Osteocyte (in vitro differentiated cells): ENCODE data around the gene ZNF879. TPM values are rescaled to one million over a fixed set of nuclear protein-coding genes. Genes with fewer than 3 reads are reported as not detected.

Source experiments
- DNase-seq: peaks from one replicate; pipeline ENCODE4 v3.0.0; 2021; ENCODE audit warnings: mixed read lengths; ENCODE audit not compliant: unreplicated experiment; ENCODE audit errors: extremely low spot score
- H3K27ac Mint-ChIP-seq: one replicate; pipeline ENCODE4 v1.8.0; 2021; ENCODE audit warnings: mild to moderate bottlenecking, mixed read lengths; ENCODE audit not compliant: unreplicated experiment
- H3K27me3 Mint-ChIP-seq: one replicate; pipeline ENCODE4 v1.8.0; 2021; ENCODE audit warnings: mixed read lengths; ENCODE audit not compliant: unreplicated experiment
- H3K36me3 Mint-ChIP-seq: one replicate; pipeline ENCODE4 v1.8.0; 2021; ENCODE audit warnings: mixed read lengths; ENCODE audit not compliant: unreplicated experiment
- H3K4me1 Mint-ChIP-seq: one replicate; pipeline ENCODE4 v1.8.0; 2021; ENCODE audit warnings: mixed read lengths; ENCODE audit not compliant: unreplicated experiment
- H3K4me3 Mint-ChIP-seq: one replicate; pipeline ENCODE4 v1.8.0; 2021; ENCODE audit warnings: mild to moderate bottlenecking, moderate library complexity, mixed read lengths; ENCODE audit not compliant: unreplicated experiment
- H3K9me3 Mint-ChIP-seq: one replicate; pipeline ENCODE4 v1.8.0; 2021; ENCODE audit warnings: mixed read lengths; ENCODE audit not compliant: unreplicated experiment
- CTCF ChIP-seq: fragments of 200-600 bp; sonication (generic); IDR thresholded peaks from 2 replicates; pipeline ENCODE4 v1.5.0; 2021; ENCODE audit warnings: antibody characterized with exemption, mild to moderate bottlenecking, moderate library complexity
- total RNA-seq: library from RNA; stranded (reverse); gene quantifications from 2 replicates; pipeline ENCODE4 v1.2.1, GENCODE V29; 2021

ZNF879 gene
- total RNA-seq, 1 donor from 2014 or later, result 4.2 TPM

GRCh38 chr5:178998441-178998840 lies 25.2 kb upstream of the ZNF879 start:
- no peak for DNase-seq
- no peaks in the 10 kb centered on the region for H3K36me3 Mint-ChIP-seq
- peaks cover 23% of the 10 kb centered on the region for H3K9me3 Mint-ChIP-seq
- TF ChIP-seq CTCF, result no peak
- no peak overlapping the region for H3K4me3 Mint-ChIP-seq
- H3K27me3 Mint-ChIP-seq, result peaks cover 3% of the 10 kb centered on the region
- no peak overlapping the region for H3K27ac Mint-ChIP-seq
- no peaks in the 10 kb centered on the region for H3K4me1 Mint-ChIP-seq

GRCh38 chr5:179006564-179006963 lies 17.0 kb upstream of the ZNF879 start:
- H3K27me3 Mint-ChIP-seq, result no peaks in the 10 kb centered on the region
- DNase-seq, result no peak
- no peak for TF ChIP-seq CTCF
- H3K4me3 Mint-ChIP-seq, result no peak overlapping the region
- H3K9me3 Mint-ChIP-seq, result peaks cover 50% of the 10 kb centered on the region
- H3K36me3 Mint-ChIP-seq, result no peaks in the 10 kb centered on the region
- H3K4me1 Mint-ChIP-seq, result no peaks in the 10 kb centered on the region
- H3K27ac Mint-ChIP-seq, result no peak overlapping the region

GRCh38 chr5:179008667-179009066 lies 14.9 kb upstream of the ZNF879 start:
- peaks cover 47% of the 10 kb centered on the region for H3K9me3 Mint-ChIP-seq
- no peak for TF ChIP-seq CTCF
- no peaks in the 10 kb centered on the region for H3K36me3 Mint-ChIP-seq
- H3K4me1 Mint-ChIP-seq, result no peaks in the 10 kb centered on the region
- no peak overlapping the region for H3K27ac Mint-ChIP-seq
- H3K27me3 Mint-ChIP-seq, result no peaks in the 10 kb centered on the region
- DNase-seq, result no peak
- H3K4me3 Mint-ChIP-seq, result no peak overlapping the region

- Mint-ChIP-seq H3K4me3 (no peak overlapping the region), H3K36me3 (peaks cover 66% of the 10 kb centered on the region), H3K27me3 (no peaks in the 10 kb centered on the region)
Observed at GRCh38 chr5:179033004-179033580, 9.5 kb downstream of the ZNF879 start.

GRCh38 chr5:179044765-179045164 lies 21.2 kb downstream of the ZNF879 start:
- no peak for TF ChIP-seq CTCF
- Mint-ChIP-seq H3K36me3 (no peaks in the 10 kb centered on the region), H3K4me1 (no peaks in the 10 kb centered on the region), H3K9me3 (peaks cover 49% of the 10 kb centered on the region), H3K4me3 (no peak overlapping the region), H3K27me3 (no peaks in the 10 kb centered on the region), H3K27ac (no peak overlapping the region)
- no peak for DNase-seq

More at GRCh38 chr5:179033004-179033580, 9.5 kb downstream of the ZNF879 start:
- no peak for DNase-seq
- no peak overlapping the region for H3K27ac Mint-ChIP-seq
- TF ChIP-seq CTCF, result no peak
- H3K9me3 Mint-ChIP-seq, result peaks cover 74% of the 10 kb centered on the region
- no peaks in the 10 kb centered on the region for H3K4me1 Mint-ChIP-seq
